ENCODE measurements around the gene TRPT1.

The TRPT1 gene

GRCh38 chr11:64178203-64178602 lies 47.8 kb downstream of the TRPT1 start:
- DNase-seq (ENCODE audit: low spot score) = no peak

DNA sequence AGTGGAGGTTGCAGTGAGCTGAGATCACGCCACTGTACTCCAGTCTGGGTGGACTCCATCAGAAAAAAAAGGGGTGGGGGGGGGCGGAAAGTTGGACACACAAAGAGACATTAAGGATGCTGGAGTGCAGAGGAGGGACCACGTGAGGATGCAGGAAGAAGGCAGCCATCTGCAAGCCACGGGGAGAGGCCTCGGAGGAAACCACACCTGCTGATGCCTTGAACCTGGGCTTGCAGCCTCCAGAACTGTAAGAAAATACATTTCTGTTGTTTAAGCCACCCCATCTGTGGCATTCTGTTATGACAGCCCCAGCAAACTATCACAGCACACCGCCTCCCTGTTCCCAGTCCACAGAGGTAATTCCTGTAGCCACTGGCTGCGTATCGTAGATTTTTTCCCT lies 49.2 kb downstream of the TRPT1 start:
- DNase-seq (ENCODE audit: low spot score) = no peak

Measured in COLO829 (cell line).